SK-N-SH (cell line): ENCODE measurements around the gene RMI1.

ENCODE experiments used
- CTCF ChIP-seq: fragments of 200-600 bp; sonication (generic); IDR thresholded peaks from 2 replicates; pipeline ENCODE4 v1.6.1; 2017; ENCODE audit warnings: antibody characterized with exemption, mild to moderate bottlenecking, moderate library complexity
- EP300 ChIP-seq, 2 experiments: IDR thresholded peaks; 2 replicates each; pipeline versions ENCODE4 v1.4.0 to v1.6.1; 2012; ENCODE audit warnings: borderline replicate concordance in 1 of 2, low read depth in 1 of 2, low read length in 1 of 2
- EZH2phosphoT487 ChIP-seq: fragments of 200-600 bp; sonication (generic); IDR thresholded peaks from 2 replicates; pipeline ENCODE4 v1.6.1; 2017; ENCODE audit warnings: low read depth, mixed run types, mild to moderate bottlenecking, antibody characterized with exemption, moderate library complexity, borderline replicate concordance
- FOSL2 ChIP-seq: IDR thresholded peaks from 2 replicates; pipeline ENCODE4 v1.4.0; 2012; ENCODE audit warnings: low read depth, mild to moderate bottlenecking, moderate library complexity, borderline replicate concordance
- GABPA ChIP-seq: IDR thresholded peaks from 2 replicates; pipeline ENCODE4 v1.4.0; 2012; ENCODE audit warnings: low read depth, mild to moderate bottlenecking
- MAX ChIP-seq: IDR thresholded peaks from 2 replicates; pipeline ENCODE4 v1.4.0; 2012; ENCODE audit warnings: low read depth
- MEF2A ChIP-seq: IDR thresholded peaks from 2 replicates; pipeline ENCODE4 v1.4.0; 2012; ENCODE audit warnings: low read depth, borderline replicate concordance
- NFIC ChIP-seq: IDR thresholded peaks from 2 replicates; pipeline ENCODE4 v1.4.0; 2012; ENCODE audit warnings: borderline replicate concordance
- NRF1 ChIP-seq: IDR thresholded peaks from 2 replicates; pipeline ENCODE4 v1.6.1; 2012; ENCODE audit warnings: low read depth, mild to moderate bottlenecking, low read length
- POLR2AphosphoS5 ChIP-seq: IDR thresholded peaks from 2 replicates; pipeline ENCODE4 v1.6.1; 2012; ENCODE audit warnings: low read depth, low read length
- REST ChIP-seq: IDR thresholded peaks from 2 replicates; pipeline ENCODE4 v1.6.1; 2012; ENCODE audit warnings: mild to moderate bottlenecking, low read depth, low read length, moderate library complexity
- SMC3 ChIP-seq: IDR thresholded peaks from 2 replicates; pipeline ENCODE4 v1.6.1; 2012; ENCODE audit warnings: low read depth, low read length, improper control_type of control experiment
- TCF12 ChIP-seq: IDR thresholded peaks from 2 replicates; pipeline ENCODE4 v1.4.0; 2012

GRCh38 chr9:83979812-83980394 lies 702 bp upstream of the RMI1 start, which contains the start of gene HNRNPK:
- TF ChIP-seq EP300 (IDR thresholded peaks at IDR 0.05; ENCODE audit: borderline replicate concordance in 1 of 2, low read depth in 1 of 2, low read length in 1 of 2), result no peak; a peak in 1 of 4 replicates
- peak; percentile 38; the same call in 1 of the 2 replicates for TF ChIP-seq POLR2AphosphoS5
- peak; percentile 25; the same call in 1 of the 2 replicates for TF ChIP-seq NFIC
- no peak for TF ChIP-seq CTCF
- TF ChIP-seq REST, result no peak
- TF ChIP-seq EZH2phosphoT487, result no peak
- TF ChIP-seq MAX, result no peak
- TF ChIP-seq SMC3, result no peak
- TF ChIP-seq FOSL2, result no peak
- TF ChIP-seq TCF12, result no peak
- TF ChIP-seq MEF2A, result no peak
- TF ChIP-seq NRF1, result no peak
- TF ChIP-seq GABPA, result no peak
